ENCODE measurements around the gene NTSR1.
"Not testable (repeated sequence)": the region's sequence is repeated elsewhere in the genome, so short reads cannot be mapped to it uniquely, and the experiment has no call there.

The NTSR1 gene

DNA sequence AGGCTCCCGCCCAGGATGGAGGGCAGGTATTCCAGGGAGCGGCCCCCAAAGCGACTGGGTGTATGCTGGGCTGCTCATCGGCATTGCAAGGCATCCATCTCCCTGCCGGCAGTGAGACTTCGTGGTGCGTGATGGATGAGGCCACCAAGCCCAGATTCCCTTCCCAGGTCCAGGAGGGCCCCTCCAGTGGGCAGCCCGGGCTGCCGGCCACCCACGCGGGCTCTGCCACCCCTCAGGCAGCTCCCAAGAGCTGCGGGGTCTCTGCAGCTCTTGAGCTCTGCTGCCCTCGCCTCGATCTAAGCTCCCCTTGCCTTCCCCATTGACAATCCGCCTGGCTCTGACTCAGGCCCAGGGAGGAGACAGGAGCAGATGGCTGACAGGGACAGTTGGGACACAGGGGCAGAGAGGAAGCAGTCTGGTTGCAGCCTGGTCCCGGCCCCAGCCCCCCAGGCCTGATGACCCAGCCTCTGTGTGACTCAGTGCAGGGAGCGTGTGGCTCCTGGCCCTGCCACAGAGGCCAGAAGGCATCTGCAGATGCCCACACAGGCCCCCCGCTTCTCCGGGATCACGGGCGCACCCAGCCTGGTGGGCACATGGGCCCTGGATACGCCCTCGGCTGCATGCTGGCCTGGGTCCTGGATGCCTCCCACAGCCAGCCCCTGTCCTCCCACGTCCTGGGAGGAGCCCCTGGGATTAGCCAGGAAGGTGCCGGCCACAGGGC is 33.3 kb upstream of the NTSR1 start:
- no peak for DNase-seq

GRCh38 chr20:62675877-62676260 is 32.8 kb upstream of the NTSR1 start:
- DNase-seq: no peak

- no peak for DNase-seq
Measured at GRCh38 chr20:62676976-62677375, 31.7 kb upstream of the NTSR1 start.

DNA sequence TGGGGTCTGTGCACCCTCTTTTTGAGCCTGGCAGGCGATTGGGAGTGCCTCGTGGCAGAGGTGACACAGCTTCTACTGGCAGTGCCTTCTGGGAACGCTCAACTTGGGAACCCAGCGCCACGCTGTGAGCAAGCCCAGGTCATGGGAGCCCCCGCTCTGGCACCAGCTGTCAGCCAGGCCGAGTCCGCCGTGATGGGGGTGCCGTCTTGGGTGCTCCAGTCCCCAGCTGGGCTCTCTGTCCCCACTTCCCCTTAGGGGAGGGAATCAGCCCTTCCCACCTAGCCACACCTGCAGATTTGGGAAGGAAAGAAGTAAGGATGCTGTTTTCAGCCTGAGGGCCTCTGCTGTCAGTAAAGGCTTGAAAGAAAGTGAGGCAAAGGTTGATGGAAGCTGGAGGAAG is 31.0 kb upstream of the NTSR1 start:
- no peak for DNase-seq

GRCh38 chr20:62678553-62678952 is 30.1 kb upstream of the NTSR1 start:
- no peak for DNase-seq

GRCh38 chr20:62679978-62680589 is 28.6 kb upstream of the NTSR1 start:
- no peak for DNase-seq

GRCh38 chr20:62682912-62683517 is 25.6 kb upstream of the NTSR1 start:
- DNase-seq: no peak

DNA sequence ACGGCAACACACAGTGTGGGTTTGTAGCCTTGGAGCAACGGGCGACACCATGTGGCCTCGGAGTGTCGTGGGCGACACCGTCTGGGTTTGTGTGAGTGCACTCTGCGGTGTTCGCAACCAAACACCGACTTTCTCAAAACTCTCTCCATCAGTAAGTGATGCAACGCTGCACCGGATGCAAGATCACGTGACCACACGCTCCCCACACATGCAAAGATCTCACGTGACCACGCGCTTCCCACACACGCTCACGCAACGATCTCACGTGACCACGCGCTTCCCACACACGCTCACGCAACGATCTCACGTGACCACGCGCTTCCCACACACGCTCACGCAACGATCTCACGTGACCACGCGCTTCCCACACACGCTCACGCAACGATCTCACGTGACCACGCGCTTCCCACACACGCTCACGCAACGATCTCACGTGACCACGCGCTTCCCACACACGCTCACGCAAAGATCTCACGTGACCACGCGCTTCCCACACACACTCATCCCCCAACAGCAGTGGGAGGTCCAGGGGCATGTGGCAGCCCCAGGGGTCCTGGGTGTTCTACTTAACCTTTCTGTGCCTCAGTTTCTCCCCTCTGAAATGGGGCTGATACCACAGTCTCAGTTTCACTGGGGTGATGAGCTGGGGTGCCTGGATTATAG is 24.8 kb upstream of the NTSR1 start:
- not testable (repeated sequence) for DNase-seq

DNA sequence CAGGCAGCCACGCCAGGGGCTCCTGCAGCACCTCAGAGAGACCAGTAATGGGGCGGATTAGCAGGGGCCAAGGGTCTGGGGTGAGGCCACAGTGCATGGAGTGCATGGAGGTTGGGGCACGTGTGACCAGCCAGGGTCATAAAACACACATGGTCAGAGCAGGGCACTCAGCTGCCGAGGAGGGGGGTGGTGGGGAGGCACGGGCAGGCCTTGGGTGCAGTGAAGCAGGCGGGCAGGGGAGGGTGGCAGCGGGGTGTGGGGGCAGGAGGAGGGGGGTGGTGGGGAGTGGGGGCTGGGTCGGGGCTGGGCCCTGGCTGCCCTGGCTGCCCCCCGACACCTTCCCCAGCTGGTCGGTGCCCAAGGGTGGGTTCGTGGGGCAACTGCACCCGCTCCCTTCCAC is 23.7 kb upstream of the NTSR1 start:
- no peak for DNase-seq

- DNase-seq: no peak
Measured at GRCh38 chr20:62685781-62686555, 22.7 kb upstream of the NTSR1 start.

GRCh38 chr20:62686869-62687830 is 21.5 kb upstream of the NTSR1 start:
- DNase-seq: no peak

GRCh38 chr20:62688083-62688482 is 20.6 kb upstream of the NTSR1 start:
- no peak for DNase-seq

DNA sequence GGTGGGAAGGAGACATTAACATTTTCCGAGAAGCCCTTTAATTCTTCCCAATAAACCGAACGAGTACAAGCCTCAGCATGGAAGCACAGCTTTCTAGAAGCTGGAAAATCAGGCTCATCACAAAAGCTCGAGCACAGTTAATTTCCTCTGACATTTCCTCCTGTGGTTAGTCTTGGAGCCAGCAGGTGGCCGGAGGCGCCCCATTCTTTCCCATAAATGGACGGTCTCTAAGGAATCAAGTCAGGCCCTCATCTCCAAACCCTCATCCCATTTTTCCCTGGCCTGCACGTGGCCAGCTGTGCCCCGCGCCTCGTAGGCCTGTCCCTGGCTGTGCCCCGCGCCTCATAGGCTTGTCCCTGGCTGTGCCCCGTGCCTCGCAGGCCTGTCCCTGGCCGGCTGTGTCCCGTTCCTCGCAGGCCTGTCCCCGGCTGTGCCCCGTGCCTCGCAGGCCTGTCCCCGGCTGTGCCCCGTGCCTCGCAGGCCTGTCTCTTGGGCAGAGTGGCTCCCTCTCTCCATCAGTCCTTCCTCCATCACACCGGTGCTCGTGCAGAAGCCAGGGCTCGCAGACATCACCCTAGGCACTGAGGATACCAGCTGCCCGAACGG is 19.7 kb upstream of the NTSR1 start:
- DNase-seq: no peak

DNA sequence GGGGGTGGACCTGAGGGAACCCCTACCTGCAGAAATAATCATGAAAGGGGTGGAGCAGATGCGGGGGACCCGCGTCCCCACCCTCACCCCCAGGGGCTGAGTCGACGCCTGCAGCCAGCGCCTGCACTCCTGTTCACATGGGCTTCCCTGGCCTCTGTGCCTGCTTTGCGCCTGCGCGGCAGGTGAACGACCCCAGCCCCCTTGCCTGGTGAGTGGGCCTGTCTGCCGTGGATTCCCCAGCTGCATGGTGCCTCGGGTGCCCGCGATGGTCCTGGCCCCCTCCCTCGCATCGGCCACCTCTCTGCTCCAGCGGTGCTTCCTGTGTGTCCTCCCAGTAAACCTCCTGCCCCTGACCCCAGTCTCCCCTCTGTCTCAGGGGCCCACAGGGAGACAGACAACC is 18.8 kb upstream of the NTSR1 start:
- DNase-seq: no peak

DNA sequence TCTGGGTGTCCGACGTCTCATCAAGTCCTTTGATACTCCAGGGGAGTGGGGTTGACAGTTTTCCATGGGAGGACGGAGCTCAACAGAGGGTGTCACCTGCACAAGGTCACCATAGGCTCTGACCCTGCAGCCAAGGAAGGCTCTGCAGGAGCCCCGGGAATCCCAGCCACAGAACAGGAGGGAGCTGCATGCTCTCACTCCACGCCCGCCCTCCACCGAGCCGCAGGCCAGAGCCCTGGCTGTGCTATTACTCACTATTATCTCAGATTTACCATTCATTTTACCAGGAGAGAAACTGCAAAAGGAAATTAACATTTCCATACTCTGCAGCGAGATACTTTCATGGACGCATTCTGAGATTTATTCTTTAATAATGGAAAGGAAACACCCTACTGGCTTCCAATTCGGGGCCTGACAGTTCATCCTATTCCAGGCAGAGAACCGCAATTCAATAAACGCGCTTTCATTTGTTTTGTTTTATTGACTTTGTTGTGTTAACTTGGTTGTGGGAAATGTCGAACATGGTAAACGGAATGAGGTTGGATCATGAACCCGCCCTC is 18.3 kb upstream of the NTSR1 start:
- no peak for DNase-seq

- no peak for DNase-seq
Measured at GRCh38 chr20:62691487-62691886, 17.1 kb upstream of the NTSR1 start.

- DNase-seq: no peak
Measured at GRCh38 chr20:62692176-62692575, 16.5 kb upstream of the NTSR1 start.

DNA sequence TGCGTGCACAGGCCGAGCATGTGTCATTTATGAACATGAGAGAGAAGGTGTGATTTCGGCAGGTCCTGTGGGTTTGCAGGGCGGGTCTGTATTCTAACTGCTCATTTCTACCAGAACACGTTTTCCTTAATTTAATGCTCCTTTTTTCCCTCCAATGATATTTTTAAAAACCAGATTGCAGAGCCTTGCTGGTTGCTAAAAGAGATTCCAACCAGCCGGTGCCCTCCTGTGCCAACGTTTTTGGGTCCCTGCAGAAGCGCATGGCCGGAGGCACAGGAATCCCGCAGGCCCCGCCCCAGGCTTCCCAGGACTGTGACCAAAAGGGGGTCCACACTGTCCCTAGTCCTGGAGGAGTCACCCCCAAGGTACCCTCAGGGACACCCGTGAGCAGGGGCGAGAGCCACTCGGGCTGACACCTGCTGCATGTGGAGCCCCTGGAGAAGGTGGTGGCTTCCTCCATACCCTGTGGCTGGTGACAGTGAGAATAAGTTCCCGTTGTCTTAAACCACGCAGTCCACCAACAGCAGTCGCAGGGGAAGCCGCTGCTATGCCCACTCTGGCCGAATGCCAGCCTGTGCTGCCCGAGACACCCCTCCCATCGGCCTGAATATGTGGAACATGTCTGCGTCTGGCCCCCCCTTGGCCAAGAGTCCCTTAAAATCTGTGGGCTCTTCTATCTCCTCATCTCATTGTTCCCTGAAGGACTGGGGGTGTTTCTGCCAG is 15.7 kb upstream of the NTSR1 start:
- DNase-seq: no peak

- DNase-seq: no peak
Measured at GRCh38 chr20:62693524-62693922, 15.1 kb upstream of the NTSR1 start.

GRCh38 chr20:62694106-62694505 is 14.5 kb upstream of the NTSR1 start:
- no peak for DNase-seq

Measured in activated CD4-positive, CD25-positive, alpha-beta regulatory T cell (primary cell).